ENCODE measurements around the gene DCD. TPM values are rescaled to one million over a fixed set of nuclear protein-coding genes. Genes with fewer than 3 reads are reported as not detected.

Gene DCD
- total RNA-seq, 4 donors from 2014 or later = not detected

DNA sequence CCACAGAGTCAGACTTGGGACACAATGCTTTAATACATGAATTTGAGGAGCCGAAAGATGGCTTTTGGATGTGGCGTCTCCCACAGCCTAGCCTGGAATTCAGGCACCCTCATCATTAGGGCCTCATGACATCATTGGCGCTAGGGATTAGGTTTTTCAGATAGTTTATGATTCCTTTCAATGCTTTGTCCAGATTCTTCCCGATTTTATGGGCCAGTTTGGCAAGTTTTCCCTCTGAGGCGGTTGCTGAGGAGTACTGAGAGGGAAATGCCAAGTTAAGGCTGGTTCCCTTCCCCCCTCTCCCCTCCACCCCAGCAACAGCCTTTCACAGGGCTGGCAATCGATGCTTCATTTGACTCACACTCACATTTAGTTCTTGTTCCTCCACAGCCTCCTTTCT lies 40.0 kb downstream of the DCD start:
- intact Hi-C loops (cut with DNase I; ENCODE audit: low total_unique reads) = no loop called here
- Histone ChIP-seq H3K9me3 (no peaks in the 10 kb centered on the region), H3K4me1 (no peaks in the 10 kb centered on the region), H3K36me3 (no peaks in the 10 kb centered on the region), H3K4me3 (no peak overlapping the region), H3K27me3 (no peaks in the 10 kb centered on the region), H3K27ac (no peak overlapping the region)
- DNase-seq = no peak
- TF ChIP-seq, protein P1, sequence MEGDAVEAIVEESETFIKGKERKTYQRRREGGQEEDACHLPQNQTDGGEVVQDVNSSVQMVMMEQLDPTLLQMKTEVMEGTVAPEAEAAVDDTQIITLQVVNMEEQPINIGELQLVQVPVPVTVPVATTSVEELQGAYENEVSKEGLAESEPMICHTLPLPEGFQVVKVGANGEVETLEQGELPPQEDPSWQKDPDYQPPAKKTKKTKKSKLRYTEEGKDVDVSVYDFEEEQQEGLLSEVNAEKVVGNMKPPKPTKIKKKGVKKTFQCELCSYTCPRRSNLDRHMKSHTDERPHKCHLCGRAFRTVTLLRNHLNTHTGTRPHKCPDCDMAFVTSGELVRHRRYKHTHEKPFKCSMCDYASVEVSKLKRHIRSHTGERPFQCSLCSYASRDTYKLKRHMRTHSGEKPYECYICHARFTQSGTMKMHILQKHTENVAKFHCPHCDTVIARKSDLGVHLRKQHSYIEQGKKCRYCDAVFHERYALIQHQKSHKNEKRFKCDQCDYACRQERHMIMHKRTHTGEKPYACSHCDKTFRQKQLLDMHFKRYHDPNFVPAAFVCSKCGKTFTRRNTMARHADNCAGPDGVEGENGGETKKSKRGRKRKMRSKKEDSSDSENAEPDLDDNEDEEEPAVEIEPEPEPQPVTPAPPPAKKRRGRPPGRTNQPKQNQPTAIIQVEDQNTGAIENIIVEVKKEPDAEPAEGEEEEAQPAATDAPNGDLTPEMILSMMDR (IDR thresholded peaks at IDR 0.05) = no peak
- TF ChIP-seq POLR2A (IDR thresholded peaks at IDR 0.05) = no peak

DNA sequence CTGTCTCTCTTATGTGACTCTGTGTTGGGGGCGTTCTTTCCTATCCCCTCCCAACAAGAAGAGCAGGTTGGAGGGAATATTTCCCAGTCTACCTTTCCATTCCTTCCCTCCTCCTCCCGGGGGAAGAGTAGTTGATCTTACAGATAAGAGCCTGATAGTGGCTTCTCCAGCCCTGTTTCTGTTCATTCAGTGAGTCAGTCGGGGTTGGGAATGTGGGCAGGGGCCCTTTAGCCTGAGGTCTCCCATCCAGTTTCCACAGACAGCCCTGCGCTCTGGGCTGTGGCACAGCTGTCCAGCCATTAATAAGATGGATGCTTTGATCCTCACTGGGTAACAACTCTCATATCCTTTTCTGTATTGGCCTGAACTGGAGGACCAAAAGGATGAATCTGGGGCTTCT lies 41.6 kb downstream of the DCD start:
- DNase-seq = no peak
- Histone ChIP-seq H3K36me3 (no peaks in the 10 kb centered on the region), H3K4me3 (no peak overlapping the region), H3K27ac (no peak overlapping the region), H3K27me3 (no peaks in the 10 kb centered on the region), H3K4me1 (no peaks in the 10 kb centered on the region), H3K9me3 (no peaks in the 10 kb centered on the region)
- TF ChIP-seq, protein P1 (IDR thresholded peaks at IDR 0.05) = no peak
- TF ChIP-seq POLR2A (IDR thresholded peaks at IDR 0.05) = no peak
- intact Hi-C loops (cut with DNase I; ENCODE audit: low total_unique reads) = no loop called here

DNA sequence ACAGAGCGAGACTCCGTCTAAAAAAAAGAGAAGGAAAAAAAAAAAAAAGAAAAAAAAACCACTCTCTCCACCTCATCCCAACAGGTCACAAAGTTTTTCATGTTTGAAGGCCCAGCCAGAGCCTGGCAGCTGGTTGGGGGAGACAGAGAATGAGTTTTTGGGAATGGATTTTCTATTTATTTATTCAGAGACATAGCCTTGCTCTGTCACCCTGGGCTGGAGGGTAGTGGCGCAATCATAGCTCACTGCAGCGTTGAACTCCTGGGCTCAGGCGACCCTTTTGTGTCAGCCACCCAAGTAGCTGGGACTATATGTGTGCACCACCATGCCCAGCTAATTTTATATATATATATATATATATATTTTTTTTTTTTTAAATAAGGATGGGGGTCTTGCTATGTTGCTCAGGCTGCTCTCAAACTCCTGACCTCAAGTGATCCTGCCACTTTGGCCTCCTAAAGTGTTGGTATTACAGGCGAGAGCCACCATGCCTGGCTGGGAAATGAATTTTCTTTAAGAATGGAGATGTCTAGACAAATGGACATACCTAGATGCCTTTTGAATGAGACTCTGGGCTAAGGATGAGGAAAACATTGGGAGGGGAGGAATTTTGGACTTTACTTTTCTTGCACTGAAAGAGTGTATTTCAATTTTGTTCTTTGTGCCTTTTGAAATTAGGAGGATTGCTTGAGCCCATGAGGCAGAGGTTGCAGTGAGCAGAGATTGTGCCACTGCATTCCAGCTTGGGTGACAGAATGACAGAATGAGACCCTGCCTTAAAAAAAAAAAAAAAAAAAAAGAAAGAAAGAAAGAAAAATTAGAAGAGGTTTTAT lies 42.8 kb downstream of the DCD start:
- TF ChIP-seq POLR2A (IDR thresholded peaks at IDR 0.05) = no peak
- TF ChIP-seq, protein P1 (IDR thresholded peaks at IDR 0.05) = no peak
- Histone ChIP-seq H3K4me1 (no peaks in the 10 kb centered on the region), H3K36me3 (no peaks in the 10 kb centered on the region), H3K9me3 (no peaks in the 10 kb centered on the region), H3K27me3 (no peaks in the 10 kb centered on the region), H3K27ac (no peak overlapping the region), H3K4me3 (no peak overlapping the region)
- intact Hi-C loops (cut with DNase I; ENCODE audit: low total_unique reads) = no loop called here
- DNase-seq = no peak

- DNase-seq = no peak
- TF ChIP-seq, protein P1 (IDR thresholded peaks at IDR 0.05) = no peak
- Histone ChIP-seq H3K36me3 (no peaks in the 10 kb centered on the region), H3K4me3 (no peak overlapping the region), H3K4me1 (no peaks in the 10 kb centered on the region), H3K27ac (no peak overlapping the region), H3K27me3 (no peaks in the 10 kb centered on the region), H3K9me3 (no peaks in the 10 kb centered on the region)
- intact Hi-C loops (cut with DNase I; ENCODE audit: low total_unique reads) = no loop called here
Measured at GRCh38 chr12:54604436-54604835, 43.7 kb downstream of the DCD start.

DNA sequence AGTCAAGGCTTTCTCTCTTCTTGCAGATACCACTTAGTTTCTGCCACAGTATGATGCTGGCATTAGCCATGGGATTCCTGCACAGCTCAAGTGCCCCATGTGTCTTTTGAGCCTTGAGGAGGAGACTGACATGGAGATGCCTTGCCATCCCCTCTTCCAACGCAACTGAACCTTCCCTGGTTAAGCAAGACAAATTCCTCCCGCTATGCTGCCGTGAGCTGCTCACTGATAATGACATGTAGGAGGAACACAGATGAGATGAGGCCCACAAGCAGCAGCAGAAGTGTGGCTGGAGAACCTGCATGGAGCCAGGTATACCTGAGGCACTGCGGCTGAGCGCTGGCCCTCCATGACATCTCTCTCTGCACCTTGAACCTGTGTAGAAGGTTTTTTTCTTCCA lies 44.3 kb downstream of the DCD start:
- Histone ChIP-seq H3K4me3 (no peak overlapping the region), H3K9me3 (no peaks in the 10 kb centered on the region), H3K27me3 (no peaks in the 10 kb centered on the region), H3K27ac (no peak overlapping the region), H3K4me1 (no peaks in the 10 kb centered on the region), H3K36me3 (no peaks in the 10 kb centered on the region)
- no peak for DNase-seq
- TF ChIP-seq, protein P1 (IDR thresholded peaks at IDR 0.05) = no peak
- intact Hi-C loops (cut with DNase I; ENCODE audit: low total_unique reads) = no loop called here

All from uterus (tissue), 4 donors.